GM18520 (cell line): Measurements from ENCODE around the gene GREM2.

Experiments
- ATAC-seq: cut with Tn5 transposase; IDR thresholded peaks from one replicate; pipeline ENCODE4 v1.9.1; 2021; ENCODE audit not compliant: unreplicated experiment

The GREM2 gene

GRCh38 chr1:240503036-240503435 is 108.9 kb downstream of the GREM2 start:
- no peak for ATAC-seq

- no peak for ATAC-seq
These were observed 110.8 kb downstream of the GREM2 start for GRCh38 chr1:240501115-240501514.

GRCh38 chr1:240500647-240501046 is 111.3 kb downstream of the GREM2 start:
- ATAC-seq, result no peak

- no peak for ATAC-seq
These were observed 112.9 kb downstream of the GREM2 start for GRCh38 chr1:240499012-240499411.

GRCh38 chr1:240498335-240498734 is 113.6 kb downstream of the GREM2 start:
- ATAC-seq, result no peak

GRCh38 chr1:240497908-240498307 is 114.0 kb downstream of the GREM2 start:
- no peak for ATAC-seq

- no peak for ATAC-seq
These were observed 115.0 kb downstream of the GREM2 start for GRCh38 chr1:240496941-240497340.

- no peak for ATAC-seq
These were observed 115.6 kb downstream of the GREM2 start for GRCh38 chr1:240496356-240496755.

GRCh38 chr1:240495601-240496000 is 116.4 kb downstream of the GREM2 start:
- ATAC-seq, result no peak

- ATAC-seq, result no peak
These were observed 119.0 kb downstream of the GREM2 start for GRCh38 chr1:240492832-240493440.

- no peak for ATAC-seq
These were observed 120.2 kb downstream of the GREM2 start for GRCh38 chr1:240491796-240492195.

- no peak for ATAC-seq
These were observed 120.8 kb downstream of the GREM2 start for GRCh38 chr1:240491156-240491555.

- ATAC-seq, result no peak
These were observed 124.5 kb downstream of the GREM2 start for GRCh38 chr1:240487493-240487892.

GRCh38 chr1:240486611-240487010 is 125.3 kb downstream of the GREM2 start:
- no peak for ATAC-seq

- ATAC-seq, result no peak
These were observed 127.0 kb downstream of the GREM2 start for GRCh38 chr1:240484804-240485443.

- ATAC-seq, result no peak
These were observed 133.4 kb downstream of the GREM2 start for GRCh38 chr1:240478536-240478935.

GRCh38 chr1:240475832-240476231 is 136.1 kb downstream of the GREM2 start:
- ATAC-seq, result no peak

GRCh38 chr1:240474133-240474614 is 137.8 kb downstream of the GREM2 start:
- no peak for ATAC-seq

- ATAC-seq, result no peak
These were observed 143.3 kb downstream of the GREM2 start for GRCh38 chr1:240468656-240469055.

- no peak for ATAC-seq
These were observed 144.1 kb downstream of the GREM2 start for GRCh38 chr1:240467895-240468294.

- ATAC-seq, result no peak
These were observed 145.4 kb downstream of the GREM2 start for GRCh38 chr1:240466509-240466908.

GRCh38 chr1:240465531-240465940 is 146.4 kb downstream of the GREM2 start:
- no peak for ATAC-seq

GRCh38 chr1:240464099-240464498 is 147.9 kb downstream of the GREM2 start:
- ATAC-seq, result no peak
